Mammary epithelial cell (primary cell): Measurements from ENCODE around the gene PAX5.

ENCODE experiments used
- EZH2 ChIP-seq: IDR thresholded peaks from 2 replicates; pipeline ENCODE4 v1.6.1; 2012; ENCODE audit warnings: low read length, inconsistent platforms, borderline replicate concordance
- TF ChIP-seq, protein P1 (sequence below), 2 donors: IDR thresholded peaks in 1 of 2; conservative IDR thresholded peaks in 1 of 2; 2 replicates each; pipeline ENCODE4 v1.5.1; 2011 to 2012; ENCODE audit warnings: inconsistent platforms in 2 of 2, low read length in 2 of 2, mild to moderate bottlenecking in 2 of 2, control low read depth in 1 of 2, low read depth in 1 of 2; ENCODE audit not compliant: insufficient read depth in 1 of 2; ENCODE audit errors: extremely low read depth in 1 of 2

GRCh38 chr9:36840898-36841536 lies 193.1 kb downstream of the PAX5 start:
- TF ChIP-seq, protein P1, sequence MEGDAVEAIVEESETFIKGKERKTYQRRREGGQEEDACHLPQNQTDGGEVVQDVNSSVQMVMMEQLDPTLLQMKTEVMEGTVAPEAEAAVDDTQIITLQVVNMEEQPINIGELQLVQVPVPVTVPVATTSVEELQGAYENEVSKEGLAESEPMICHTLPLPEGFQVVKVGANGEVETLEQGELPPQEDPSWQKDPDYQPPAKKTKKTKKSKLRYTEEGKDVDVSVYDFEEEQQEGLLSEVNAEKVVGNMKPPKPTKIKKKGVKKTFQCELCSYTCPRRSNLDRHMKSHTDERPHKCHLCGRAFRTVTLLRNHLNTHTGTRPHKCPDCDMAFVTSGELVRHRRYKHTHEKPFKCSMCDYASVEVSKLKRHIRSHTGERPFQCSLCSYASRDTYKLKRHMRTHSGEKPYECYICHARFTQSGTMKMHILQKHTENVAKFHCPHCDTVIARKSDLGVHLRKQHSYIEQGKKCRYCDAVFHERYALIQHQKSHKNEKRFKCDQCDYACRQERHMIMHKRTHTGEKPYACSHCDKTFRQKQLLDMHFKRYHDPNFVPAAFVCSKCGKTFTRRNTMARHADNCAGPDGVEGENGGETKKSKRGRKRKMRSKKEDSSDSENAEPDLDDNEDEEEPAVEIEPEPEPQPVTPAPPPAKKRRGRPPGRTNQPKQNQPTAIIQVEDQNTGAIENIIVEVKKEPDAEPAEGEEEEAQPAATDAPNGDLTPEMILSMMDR (conservative IDR thresholded peaks at IDR 0.05 in 1 of 2, IDR thresholded peaks at IDR 0.05 in 1 of 2; ENCODE audit: extremely low read depth in 1 of 2, insufficient read depth in 1 of 2, low read depth in 1 of 2, low read length in 2 of 2) = no peak
- no peak for TF ChIP-seq EZH2
